Activated T-helper 1 cell treated with anti-CD3 and anti-CD28 coated beads, Interleukin-12 subunit alpha, Interleukin-12 subunit beta, Interleukin-2, Interleukin-4 antibody, amounts not matched to agents 30 ng/mL and 10 ng/mL and 1 ng/mL, durations not matched to agents 14 hours and 24 hours and 36 hours (primary cell): Measurements from ENCODE around the gene TCERG1. TPM values are rescaled to one million over a fixed set of nuclear protein-coding genes. Genes with fewer than 3 reads are reported as not detected.

Experiments
- DNase-seq: peaks from one replicate; pipeline ENCODE4 v3.0.0; 2021; ENCODE audit warnings: low spot score
- H3K27ac Mint-ChIP-seq: one replicate; pipeline ENCODE4 v1.8.0; 2021; ENCODE audit warnings: mild to moderate bottlenecking, mixed read lengths
- H3K27me3 Mint-ChIP-seq: one replicate; pipeline ENCODE4 v1.8.0; 2022; ENCODE audit warnings: mild to moderate bottlenecking, moderate library complexity, mixed read lengths; ENCODE audit not compliant: insufficient read depth
- H3K36me3 Mint-ChIP-seq: one replicate; pipeline ENCODE4 v1.8.0; 2021; ENCODE audit warnings: low read depth, mixed read lengths
- H3K4me1 Mint-ChIP-seq: one replicate; pipeline ENCODE4 v1.8.0; 2021; ENCODE audit warnings: low read depth, mixed read lengths
- H3K4me3 Mint-ChIP-seq: one replicate; pipeline ENCODE4 v1.8.0; 2021; ENCODE audit warnings: mild to moderate bottlenecking, moderate library complexity, mixed read lengths
- H3K9me3 Mint-ChIP-seq: one replicate; pipeline ENCODE4 v1.8.0; 2021; ENCODE audit warnings: mixed read lengths
- intact Hi-C: fragments of 100-400 bp; cut with micrococcal nuclease; formaldehyde crosslinking; loops from one replicate; pipeline ENCODE4 v1.15.1; 2024
- total RNA-seq: library from RNA; stranded (reverse); gene quantifications from 2 replicates; pipeline ENCODE4 v1.2.3, GENCODE V29; 2022

TCERG1 gene
- total RNA-seq, 1 donor from 2014 or later, result 160 TPM

GRCh38 chr5:146427619-146427997, 19.5 kb upstream of the TCERG1 start:
- no peak overlapping the region for H3K4me3 Mint-ChIP-seq
- H3K27me3 Mint-ChIP-seq, result peaks cover 14% of the 10 kb centered on the region
- intact Hi-C loops, result loop anchor here (1.0 to 10.0 kb wide), 4 partner anchors 136 to 746 kb away; partner anchors contain the start of gene PRELID2
- peaks cover 8% of the 10 kb centered on the region for H3K4me1 Mint-ChIP-seq
- no peaks in the 10 kb centered on the region for H3K9me3 Mint-ChIP-seq
- no peak for DNase-seq
- H3K27ac Mint-ChIP-seq, result no peak overlapping the region
- no peaks in the 10 kb centered on the region for H3K36me3 Mint-ChIP-seq

DNA sequence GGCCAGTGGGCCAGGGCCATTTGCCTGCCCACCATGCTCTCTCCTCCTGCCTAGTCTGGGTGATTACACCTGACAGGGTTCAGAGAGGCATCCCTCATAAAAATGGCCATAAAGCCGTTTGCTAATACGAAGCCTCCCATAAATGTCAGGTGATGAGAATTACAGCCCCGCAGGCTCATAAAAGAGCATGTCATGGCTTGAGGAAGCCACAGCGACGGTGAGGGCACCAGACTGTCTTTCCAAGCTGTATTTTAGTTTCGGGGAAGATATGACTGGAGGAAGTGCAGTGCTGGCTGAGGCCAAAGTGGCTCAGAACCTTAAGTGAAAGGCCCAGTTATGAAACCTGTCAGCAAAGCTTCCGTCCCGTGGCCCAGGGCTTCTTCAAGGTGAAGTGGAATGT, 18.5 kb upstream of the TCERG1 start:
- H3K36me3 Mint-ChIP-seq, result no peaks in the 10 kb centered on the region
- intact Hi-C loops, result loop anchor here (10.0 kb wide), 1 partner anchor 594 kb away; the partner anchor contains the start of gene PRELID2
- H3K27ac Mint-ChIP-seq, result no peak overlapping the region
- peaks cover 8% of the 10 kb centered on the region for H3K4me1 Mint-ChIP-seq
- peaks cover 13% of the 10 kb centered on the region for H3K27me3 Mint-ChIP-seq
- no peaks in the 10 kb centered on the region for H3K9me3 Mint-ChIP-seq
- no peak for DNase-seq
- no peak overlapping the region for H3K4me3 Mint-ChIP-seq

- no peaks in the 10 kb centered on the region for H3K36me3 Mint-ChIP-seq
- DNase-seq, result no peak
- no peaks in the 10 kb centered on the region for H3K4me1 Mint-ChIP-seq
- H3K9me3 Mint-ChIP-seq, result no peaks in the 10 kb centered on the region
- peaks cover 18% of the 10 kb centered on the region for H3K27me3 Mint-ChIP-seq
- H3K4me3 Mint-ChIP-seq, result no peak overlapping the region
- intact Hi-C loops, result no loop called here
- no peak overlapping the region for H3K27ac Mint-ChIP-seq
Observed at GRCh38 chr5:146440353-146440752, 6.8 kb upstream of the TCERG1 start.

GRCh38 chr5:146440870-146441495, 6.2 kb upstream of the TCERG1 start:
- no peak overlapping the region for H3K4me3 Mint-ChIP-seq
- H3K36me3 Mint-ChIP-seq, result no peaks in the 10 kb centered on the region
- no peak for DNase-seq
- no peaks in the 10 kb centered on the region for H3K9me3 Mint-ChIP-seq
- no peaks in the 10 kb centered on the region for H3K4me1 Mint-ChIP-seq
- intact Hi-C loops, result no loop called here
- H3K27ac Mint-ChIP-seq, result no peak overlapping the region
- H3K27me3 Mint-ChIP-seq, result peaks cover 18% of the 10 kb centered on the region

- H3K4me1 Mint-ChIP-seq, result no peaks in the 10 kb centered on the region
- intact Hi-C loops, result no loop called here
- DNase-seq, result no peak
Observed at GRCh38 chr5:146441896-146442295, 5.2 kb upstream of the TCERG1 start.

DNA sequence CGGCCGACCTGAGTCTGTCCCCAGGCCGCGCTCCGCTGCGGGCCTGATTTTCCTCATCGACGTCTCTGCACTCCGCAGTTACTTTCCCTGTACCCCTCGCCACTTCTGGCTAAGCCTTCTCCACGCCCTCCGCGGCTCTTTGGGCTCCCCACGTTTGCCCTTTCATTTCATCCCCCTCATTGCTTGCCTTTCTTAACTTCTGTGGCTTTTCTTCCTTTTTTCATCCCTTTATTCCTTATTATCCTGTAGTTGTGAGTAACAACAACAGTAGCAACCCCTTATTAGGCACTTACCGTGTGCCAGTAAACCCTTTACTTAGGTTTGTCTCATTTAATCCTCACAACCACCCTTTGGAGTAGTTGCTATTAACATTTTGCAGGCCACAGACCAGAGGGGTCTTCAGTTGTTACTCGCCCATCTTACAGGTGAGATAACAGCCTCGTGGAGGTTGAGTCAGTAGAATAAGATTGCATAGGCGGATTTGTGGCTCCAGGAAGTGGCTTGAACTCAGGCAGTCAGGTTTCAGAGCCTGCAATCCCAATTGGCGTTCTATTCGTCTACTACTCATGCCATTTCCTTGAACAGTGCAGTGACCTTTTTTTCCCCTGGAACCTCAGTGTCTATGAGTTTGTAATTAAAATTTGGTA, 724 bp downstream of the TCERG1 start:
- no peaks in the 10 kb centered on the region for H3K9me3 Mint-ChIP-seq
- H3K27ac Mint-ChIP-seq, result peak overlapping the region; percentile 98
- H3K27me3 Mint-ChIP-seq, result no peaks in the 10 kb centered on the region
- peak; percentile 16 for DNase-seq
- H3K36me3 Mint-ChIP-seq, result peaks cover 9% of the 10 kb centered on the region
- intact Hi-C loops, result loop anchor here (1.0 to 5.0 kb wide), 5 partner anchors 33 to 1934 kb away; partner anchors contain the start of genes FBXO38, LARS1 and RBM27
- peaks cover 35% of the 10 kb centered on the region for H3K4me1 Mint-ChIP-seq
- peak overlapping the region; percentile 95 for H3K4me3 Mint-ChIP-seq

More at GRCh38 chr5:146441896-146442295, 5.2 kb upstream of the TCERG1 start:
- Mint-ChIP-seq H3K27ac (no peak overlapping the region), H3K9me3 (no peaks in the 10 kb centered on the region), H3K36me3 (no peaks in the 10 kb centered on the region), H3K27me3 (peaks cover 18% of the 10 kb centered on the region), H3K4me3 (no peak overlapping the region)

DNA sequence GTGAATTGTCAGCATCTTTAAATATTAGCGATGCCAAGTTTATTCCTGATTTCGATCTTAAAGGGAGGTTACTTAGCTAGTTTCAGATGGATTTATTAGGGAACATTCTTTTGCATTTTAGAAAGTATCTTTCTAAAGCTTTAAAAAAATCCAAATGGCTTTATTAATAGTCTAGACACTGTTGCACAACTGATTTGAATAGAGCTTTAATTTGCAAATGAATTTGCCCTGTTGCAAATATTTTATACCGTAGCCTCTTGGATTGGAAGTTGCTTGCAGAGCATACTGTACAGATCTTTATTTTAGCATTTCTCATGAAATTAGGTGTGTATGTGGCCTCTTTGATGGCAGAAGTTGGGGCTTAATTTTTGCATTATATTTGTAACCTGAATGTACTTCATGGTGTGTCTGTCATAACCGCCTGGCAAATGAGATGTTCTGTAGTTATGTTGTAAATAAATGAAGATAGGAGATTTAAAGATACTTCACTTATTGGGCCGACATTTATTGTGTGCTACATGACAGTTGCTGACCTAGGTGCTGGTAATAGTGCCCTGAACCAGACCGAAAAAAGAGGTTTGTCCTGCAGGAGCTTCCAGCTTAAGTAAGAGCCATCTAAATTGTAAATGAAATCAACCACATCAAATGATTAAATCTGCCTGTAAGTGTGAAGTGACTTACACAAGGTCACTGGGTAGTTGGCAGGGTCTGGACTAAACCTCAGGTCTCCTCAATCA, 1.8 kb downstream of the TCERG1 start:
- H3K36me3 Mint-ChIP-seq, result peaks cover 9% of the 10 kb centered on the region
- no peak overlapping the region for H3K27ac Mint-ChIP-seq
- no peak for DNase-seq
- H3K4me3 Mint-ChIP-seq, result peak overlapping the region; percentile 95
- intact Hi-C loops, result loop anchor here (2.0 to 5.0 kb wide), 2 partner anchors 32 to 1933 kb away; partner anchors contain the start of gene FBXO38
- H3K4me1 Mint-ChIP-seq, result peaks cover 39% of the 10 kb centered on the region
- no peaks in the 10 kb centered on the region for H3K9me3 Mint-ChIP-seq
- H3K27me3 Mint-ChIP-seq, result no peaks in the 10 kb centered on the region

DNA sequence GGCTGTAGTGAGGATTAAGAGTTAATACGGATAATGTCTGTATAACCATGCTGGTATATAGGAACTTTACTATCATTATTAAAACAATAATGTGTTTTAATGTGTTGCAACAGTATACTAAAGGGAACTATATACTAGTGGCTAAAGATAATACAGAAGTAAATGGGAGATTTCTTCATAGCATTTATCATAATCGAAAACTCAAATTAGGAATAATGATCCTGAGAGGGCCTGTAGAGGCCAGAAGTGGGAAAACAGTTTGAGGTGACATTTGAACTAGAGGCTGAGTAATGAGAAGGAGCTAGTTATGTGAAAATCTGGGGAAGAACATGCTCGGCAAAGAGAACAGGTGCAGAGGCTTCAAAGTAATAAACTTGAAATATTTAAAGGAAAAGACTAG, 2.9 kb downstream of the TCERG1 start:
- Mint-ChIP-seq H3K9me3 (no peaks in the 10 kb centered on the region), H3K4me3 (no peak overlapping the region), H3K4me1 (peaks cover 44% of the 10 kb centered on the region), H3K27ac (no peak overlapping the region), H3K27me3 (no peaks in the 10 kb centered on the region), H3K36me3 (peaks cover 12% of the 10 kb centered on the region)
- no peak for DNase-seq
- intact Hi-C loops, result loop anchor here (10.0 kb wide), 1 partner anchor 55 kb away; no protein-coding TSS in a partner anchor

- H3K9me3 Mint-ChIP-seq, result no peaks in the 10 kb centered on the region
- H3K36me3 Mint-ChIP-seq, result peaks cover 23% of the 10 kb centered on the region
- DNase-seq, result no peak
- H3K27me3 Mint-ChIP-seq, result no peaks in the 10 kb centered on the region
- H3K27ac Mint-ChIP-seq, result no peak overlapping the region
- intact Hi-C loops, result loop anchor here (10.0 kb wide), 1 partner anchor 53 kb away; no protein-coding TSS in a partner anchor
- H3K4me1 Mint-ChIP-seq, result peaks cover 49% of the 10 kb centered on the region
- no peak overlapping the region for H3K4me3 Mint-ChIP-seq
Observed at GRCh38 chr5:146451411-146451810, 4.3 kb downstream of the TCERG1 start.

GRCh38 chr5:146457431-146457830, 10.3 kb downstream of the TCERG1 start:
- no peak for DNase-seq
- Mint-ChIP-seq H3K27me3 (no peaks in the 10 kb centered on the region), H3K4me3 (no peak overlapping the region), H3K27ac (no peak overlapping the region), H3K36me3 (peaks cover 38% of the 10 kb centered on the region), H3K4me1 (peaks cover 22% of the 10 kb centered on the region), H3K9me3 (no peaks in the 10 kb centered on the region)
- intact Hi-C loops, result loop anchor here (10.0 kb wide), 1 partner anchor 47 kb away; no protein-coding TSS in a partner anchor

DNA sequence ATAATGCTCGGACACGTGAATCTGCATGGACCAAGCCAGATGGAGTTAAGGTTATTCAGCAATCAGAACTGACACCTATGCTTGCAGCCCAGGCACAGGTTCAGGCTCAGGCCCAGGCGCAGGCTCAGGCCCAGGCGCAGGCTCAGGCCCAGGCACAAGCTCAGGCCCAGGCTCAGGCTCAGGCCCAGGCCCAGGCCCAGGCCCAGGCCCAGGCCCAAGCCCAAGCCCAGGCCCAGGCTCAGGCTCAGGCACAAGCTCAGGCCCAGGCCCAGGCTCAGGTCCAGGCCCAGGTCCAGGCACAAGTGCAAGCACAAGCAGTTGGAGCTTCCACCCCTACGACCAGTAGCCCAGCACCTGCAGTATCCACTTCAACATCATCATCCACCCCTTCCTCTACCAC, 11.8 kb downstream of the TCERG1 start:
- H3K4me3 Mint-ChIP-seq, result no peak overlapping the region
- H3K9me3 Mint-ChIP-seq, result no peaks in the 10 kb centered on the region
- no peak for DNase-seq
- no peak overlapping the region for H3K27ac Mint-ChIP-seq
- H3K27me3 Mint-ChIP-seq, result no peaks in the 10 kb centered on the region
- H3K4me1 Mint-ChIP-seq, result peaks cover 22% of the 10 kb centered on the region
- H3K36me3 Mint-ChIP-seq, result peaks cover 47% of the 10 kb centered on the region
- intact Hi-C loops, result loop anchor here (10.0 kb wide), 1 partner anchor 46 kb away; no protein-coding TSS in a partner anchor

GRCh38 chr5:146461319-146461718, 14.2 kb downstream of the TCERG1 start:
- H3K4me3 Mint-ChIP-seq, result no peak overlapping the region
- H3K27ac Mint-ChIP-seq, result no peak overlapping the region
- DNase-seq, result no peak
- H3K27me3 Mint-ChIP-seq, result no peaks in the 10 kb centered on the region
- H3K9me3 Mint-ChIP-seq, result no peaks in the 10 kb centered on the region
- H3K36me3 Mint-ChIP-seq, result peaks cover 42% of the 10 kb centered on the region
- intact Hi-C loops, result loop anchor here (1.0 to 10.0 kb wide), 3 partner anchors 11 to 187 kb away; no protein-coding TSS in a partner anchor
- peaks cover 25% of the 10 kb centered on the region for H3K4me1 Mint-ChIP-seq
